Nephron (organoid): Measurements from ENCODE around the gene SMIM36.

Experiments
- H3K27ac Mint-ChIP-seq, 3 experiments: 2 replicates each; pipeline ENCODE4 v1.8.0; 2020; ENCODE audit warnings: mixed read lengths in 3 of 3, mild to moderate bottlenecking in 2 of 3, moderate library complexity in 1 of 3
- H3K27me3 Mint-ChIP-seq: 2 replicates; pipeline ENCODE4 v1.8.0; 2021; ENCODE audit warnings: low read depth, mild to moderate bottlenecking, moderate library complexity, mixed read lengths
- H3K36me3 Mint-ChIP-seq: 2 replicates; pipeline ENCODE4 v1.8.0; 2020; ENCODE audit warnings: low read depth, mixed read lengths
- H3K4me1 Mint-ChIP-seq: 2 replicates; pipeline ENCODE4 v1.8.0; 2020; ENCODE audit warnings: mixed read lengths
- H3K4me3 Mint-ChIP-seq, 3 experiments: 2 replicates each; pipeline ENCODE4 v1.8.0; 2020; ENCODE audit warnings: mild to moderate bottlenecking in 3 of 3, mixed read lengths in 3 of 3, moderate library complexity in 2 of 3
- H3K9me3 Mint-ChIP-seq: 2 replicates; pipeline ENCODE4 v1.8.0; 2020; ENCODE audit warnings: mixed read lengths
- TF ChIP-seq, protein P1 (sequence below), 3 experiments: fragments of 200-600 bp; sonication (generic); IDR thresholded peaks; one replicate each; pipeline ENCODE4 v1.5.0; 2021; ENCODE audit warnings: antibody characterized with exemption in 3 of 3; ENCODE audit not compliant: unreplicated experiment in 3 of 3

SMIM36 gene

DNA sequence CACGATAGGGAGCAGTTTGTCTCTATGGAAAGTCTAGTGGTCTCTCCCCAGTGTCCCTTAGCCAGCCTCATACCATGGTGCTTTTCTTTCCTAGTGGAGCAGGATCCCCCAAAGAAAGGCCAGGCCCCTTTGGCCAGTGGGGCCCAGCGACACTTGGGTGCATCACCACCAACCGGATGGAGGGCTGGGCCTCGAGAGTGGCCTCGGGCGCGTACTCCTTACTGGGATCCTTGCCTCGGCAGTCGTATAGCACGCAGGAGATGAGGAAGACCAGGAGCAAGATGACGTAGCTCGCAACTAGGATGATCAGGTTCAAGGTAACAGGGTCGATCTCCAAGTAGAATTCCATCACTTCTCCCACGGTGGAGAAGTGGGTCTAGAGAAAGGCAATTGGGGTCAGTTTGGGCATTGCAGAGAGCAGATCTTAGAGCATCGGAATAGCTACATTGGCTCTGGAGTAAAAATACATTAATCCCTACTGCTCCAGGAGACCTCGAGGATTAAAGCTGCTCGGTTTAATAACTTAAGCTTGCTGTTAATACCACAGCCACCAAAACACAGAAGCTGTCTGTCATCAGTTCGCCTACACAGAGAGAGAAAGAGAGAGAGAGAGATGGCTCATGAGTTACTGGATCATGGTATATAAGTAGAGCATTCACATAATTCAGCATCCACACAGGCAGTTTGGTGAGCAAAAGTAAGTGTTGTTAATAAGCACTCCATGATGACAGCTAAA, at the start of gene SMIM36:
Gene SMIM36, minus strand, starts transcription at position 467 of the 736 bp plus-strand sequence.
- Mint-ChIP-seq H3K4me3 (no peak within 1 kb of the TSS), H3K27ac (no peak within 1 kb of the TSS), H3K9me3 (peaks cover 7% of the 10 kb centered on the region), H3K36me3 (no peaks in the 10 kb centered on the region), H3K4me1 (peaks cover 6% of the 10 kb centered on the region), H3K27me3 (no peaks in the 10 kb centered on the region)
- TF ChIP-seq, protein P1, sequence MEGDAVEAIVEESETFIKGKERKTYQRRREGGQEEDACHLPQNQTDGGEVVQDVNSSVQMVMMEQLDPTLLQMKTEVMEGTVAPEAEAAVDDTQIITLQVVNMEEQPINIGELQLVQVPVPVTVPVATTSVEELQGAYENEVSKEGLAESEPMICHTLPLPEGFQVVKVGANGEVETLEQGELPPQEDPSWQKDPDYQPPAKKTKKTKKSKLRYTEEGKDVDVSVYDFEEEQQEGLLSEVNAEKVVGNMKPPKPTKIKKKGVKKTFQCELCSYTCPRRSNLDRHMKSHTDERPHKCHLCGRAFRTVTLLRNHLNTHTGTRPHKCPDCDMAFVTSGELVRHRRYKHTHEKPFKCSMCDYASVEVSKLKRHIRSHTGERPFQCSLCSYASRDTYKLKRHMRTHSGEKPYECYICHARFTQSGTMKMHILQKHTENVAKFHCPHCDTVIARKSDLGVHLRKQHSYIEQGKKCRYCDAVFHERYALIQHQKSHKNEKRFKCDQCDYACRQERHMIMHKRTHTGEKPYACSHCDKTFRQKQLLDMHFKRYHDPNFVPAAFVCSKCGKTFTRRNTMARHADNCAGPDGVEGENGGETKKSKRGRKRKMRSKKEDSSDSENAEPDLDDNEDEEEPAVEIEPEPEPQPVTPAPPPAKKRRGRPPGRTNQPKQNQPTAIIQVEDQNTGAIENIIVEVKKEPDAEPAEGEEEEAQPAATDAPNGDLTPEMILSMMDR (IDR thresholded peaks at IDR 0.05; ENCODE audit: unreplicated experiment in 3 of 3) = no peak

DNA sequence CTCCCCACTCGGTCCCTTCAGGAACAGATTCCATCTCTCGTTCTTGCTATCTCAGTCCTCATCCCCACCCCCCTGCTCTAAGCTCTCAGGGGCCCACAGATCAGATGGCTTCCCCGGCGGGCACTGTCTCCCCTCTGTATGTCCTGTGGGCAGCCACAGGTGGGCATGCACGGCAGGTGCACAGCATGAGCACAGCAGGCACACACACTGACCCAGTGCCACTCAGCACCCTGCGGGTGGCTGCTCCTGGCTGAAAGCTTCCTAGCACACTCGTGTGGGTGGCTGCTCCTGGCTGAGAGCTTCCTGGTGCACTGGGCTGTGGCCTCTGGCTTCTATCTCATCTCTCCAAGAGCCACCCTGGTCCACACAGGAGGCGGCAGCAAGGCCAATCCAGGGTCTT, 44.5 kb upstream of the SMIM36 start:
- no peaks in the 10 kb centered on the region for H3K27me3 Mint-ChIP-seq
- TF ChIP-seq, protein P1 (IDR thresholded peaks at IDR 0.05; ENCODE audit: unreplicated experiment in 3 of 3) = no peak

DNA sequence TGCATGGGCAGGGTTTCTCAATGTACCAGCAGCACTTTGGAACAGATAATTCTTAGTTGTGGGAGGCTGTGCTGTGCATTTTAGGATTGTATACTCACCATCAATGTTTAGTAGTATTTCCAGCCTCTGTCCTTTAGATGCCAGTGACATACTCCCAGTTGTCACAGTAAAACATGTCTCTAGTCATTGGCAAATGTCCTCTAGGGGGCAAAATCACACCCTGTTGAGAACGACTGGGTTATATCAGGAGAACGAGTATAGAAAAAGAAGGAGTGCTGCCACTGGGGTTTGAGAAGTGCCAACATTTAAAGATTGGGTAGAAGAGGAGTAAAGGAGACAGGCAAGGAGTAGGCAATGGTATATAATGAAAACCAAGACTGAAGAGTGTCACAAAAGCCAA, 37.9 kb upstream of the SMIM36 start:
- peaks cover 23% of the 10 kb centered on the region for H3K9me3 Mint-ChIP-seq
- TF ChIP-seq, protein P1 (IDR thresholded peaks at IDR 0.05; ENCODE audit: unreplicated experiment in 3 of 3) = no peak
- no peak overlapping the region for H3K4me3 Mint-ChIP-seq
- peaks cover 17% of the 10 kb centered on the region for H3K4me1 Mint-ChIP-seq
- H3K36me3 Mint-ChIP-seq = peaks cover 9% of the 10 kb centered on the region
- peaks cover 8% of the 10 kb centered on the region for H3K27me3 Mint-ChIP-seq
- no peak overlapping the region for H3K27ac Mint-ChIP-seq

More for the DNA sequence above, 44.5 kb upstream of the SMIM36 start:
- H3K27ac Mint-ChIP-seq = no peak overlapping the region
- H3K4me3 Mint-ChIP-seq = no peak overlapping the region
- peaks cover 9% of the 10 kb centered on the region for H3K9me3 Mint-ChIP-seq
- H3K4me1 Mint-ChIP-seq = peaks cover 6% of the 10 kb centered on the region
- no peaks in the 10 kb centered on the region for H3K36me3 Mint-ChIP-seq

DNA sequence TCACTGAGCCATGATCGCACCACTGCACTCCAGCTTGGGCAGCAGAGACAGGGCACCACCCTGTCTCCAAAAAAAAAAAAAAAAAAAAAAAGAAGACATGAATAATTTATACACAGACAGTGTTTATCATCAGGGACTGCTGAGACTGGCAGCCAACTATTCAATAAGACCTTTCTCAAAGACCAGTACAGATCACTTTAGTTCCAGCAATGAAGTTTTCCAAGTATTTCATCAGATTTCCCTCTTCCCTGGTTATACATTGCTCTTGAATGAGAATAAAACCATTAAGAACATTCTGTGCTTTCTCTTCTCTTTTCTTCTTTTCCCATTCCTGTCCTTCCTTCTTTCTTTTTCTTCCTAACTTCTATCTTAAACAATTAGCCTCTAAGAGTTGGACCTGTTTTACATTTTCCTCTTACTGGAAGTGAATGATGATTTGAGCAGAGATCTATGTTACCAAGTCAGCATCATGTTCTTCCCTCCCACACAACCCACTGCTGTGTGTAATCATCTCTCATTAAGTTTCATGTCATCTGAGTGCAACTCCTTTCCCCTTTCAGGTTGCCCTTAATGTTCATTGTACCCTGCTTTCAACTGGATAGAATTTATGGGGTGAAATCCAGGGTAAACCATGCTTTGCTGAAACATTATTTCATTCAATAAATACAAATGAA, 35.9 kb upstream of the SMIM36 start:
- Mint-ChIP-seq H3K27ac (peak overlapping the region; percentile 86 to 92 (median 87)), H3K27me3 (peaks cover 8% of the 10 kb centered on the region), H3K9me3 (peaks cover 25% of the 10 kb centered on the region)

DNA sequence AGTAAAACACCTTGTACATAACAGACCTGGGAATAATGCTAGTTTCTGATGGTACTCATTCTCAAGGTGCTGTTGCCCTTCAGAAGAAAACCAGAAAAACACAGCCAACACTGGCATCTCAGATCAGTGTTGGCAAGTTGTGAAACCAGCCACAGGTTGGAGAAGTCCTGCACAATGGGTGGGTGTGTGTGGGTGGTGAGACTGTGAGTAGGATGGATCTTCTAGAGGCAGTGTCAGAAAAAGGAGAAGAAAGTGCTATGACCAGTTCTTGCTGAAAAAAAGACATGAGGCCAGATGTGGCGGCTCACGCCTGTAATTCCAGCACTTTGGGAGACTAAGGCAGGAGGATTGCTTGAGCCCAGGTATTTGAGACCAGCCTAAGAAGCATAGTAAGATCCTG, 35.2 kb upstream of the SMIM36 start:
- peak overlapping the region in 1 of 3 experiments; percentile 61 for H3K27ac Mint-ChIP-seq
- peaks cover 9% of the 10 kb centered on the region for H3K36me3 Mint-ChIP-seq
- peaks cover 11% of the 10 kb centered on the region for H3K4me1 Mint-ChIP-seq
- H3K4me3 Mint-ChIP-seq = no peak overlapping the region
- H3K27me3 Mint-ChIP-seq = peaks cover 8% of the 10 kb centered on the region
- TF ChIP-seq, protein P1 (IDR thresholded peaks at IDR 0.05; ENCODE audit: unreplicated experiment in 3 of 3) = no peak
- peaks cover 25% of the 10 kb centered on the region for H3K9me3 Mint-ChIP-seq

More for the DNA sequence above, 35.9 kb upstream of the SMIM36 start:
- Mint-ChIP-seq H3K4me1 (peaks cover 13% of the 10 kb centered on the region), H3K4me3 (peak overlapping the region in 2 of 3 experiments; percentile 4 to 11), H3K36me3 (peaks cover 9% of the 10 kb centered on the region)
- TF ChIP-seq, protein P1 (IDR thresholded peaks at IDR 0.05; ENCODE audit: unreplicated experiment in 3 of 3) = no peak
